Measurements from ENCODE around the gene VPS13D. TPM values are rescaled to one million over a fixed set of nuclear protein-coding genes. Genes with fewer than 3 reads are reported as not detected.

The VPS13D gene
- total RNA-seq, 1 donor, result 37.5 TPM

DNA sequence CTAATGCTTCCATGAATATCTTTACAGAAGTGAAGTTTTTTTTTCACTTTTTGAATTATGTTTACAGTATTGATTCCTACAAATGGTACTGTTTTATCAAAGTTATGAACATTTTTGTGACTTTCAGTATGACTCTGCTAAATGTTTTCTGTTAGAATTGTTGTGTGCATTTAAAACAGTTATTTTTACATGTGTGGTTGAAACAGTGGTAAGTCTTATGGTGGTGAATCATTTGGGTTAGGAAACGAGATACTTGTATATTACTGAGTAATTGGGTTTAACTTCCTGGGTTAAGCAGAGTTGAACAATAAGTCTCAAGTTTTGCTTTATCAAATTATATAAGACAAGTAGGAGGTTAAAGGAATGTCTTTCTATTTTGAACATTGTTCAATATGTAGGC is 66.8 kb downstream of the VPS13D start:
- peak; percentile 75 for DNase-seq (ENCODE audit: low read depth)

DNA sequence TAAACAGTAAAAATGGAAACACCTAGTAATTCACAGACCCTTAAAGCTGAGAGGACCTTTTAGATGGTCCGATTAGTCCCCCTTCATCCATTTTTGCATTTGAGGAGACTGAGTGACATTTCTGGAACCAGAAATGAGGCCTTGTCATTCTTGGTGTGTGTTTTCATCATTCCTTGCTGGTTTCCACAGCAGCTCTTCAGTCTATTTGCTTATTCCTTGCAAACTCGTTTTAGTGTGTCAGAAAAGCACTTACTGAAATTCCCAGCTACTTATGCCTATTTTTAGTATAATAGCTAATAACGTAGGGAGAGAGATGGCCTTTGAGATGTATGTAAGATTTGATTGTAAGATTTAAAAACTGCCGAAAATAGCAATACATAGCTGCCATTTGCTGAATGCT is 70.9 kb downstream of the VPS13D start:
- no peak for DNase-seq (ENCODE audit: low read depth)
- TF ChIP-seq, protein P1, sequence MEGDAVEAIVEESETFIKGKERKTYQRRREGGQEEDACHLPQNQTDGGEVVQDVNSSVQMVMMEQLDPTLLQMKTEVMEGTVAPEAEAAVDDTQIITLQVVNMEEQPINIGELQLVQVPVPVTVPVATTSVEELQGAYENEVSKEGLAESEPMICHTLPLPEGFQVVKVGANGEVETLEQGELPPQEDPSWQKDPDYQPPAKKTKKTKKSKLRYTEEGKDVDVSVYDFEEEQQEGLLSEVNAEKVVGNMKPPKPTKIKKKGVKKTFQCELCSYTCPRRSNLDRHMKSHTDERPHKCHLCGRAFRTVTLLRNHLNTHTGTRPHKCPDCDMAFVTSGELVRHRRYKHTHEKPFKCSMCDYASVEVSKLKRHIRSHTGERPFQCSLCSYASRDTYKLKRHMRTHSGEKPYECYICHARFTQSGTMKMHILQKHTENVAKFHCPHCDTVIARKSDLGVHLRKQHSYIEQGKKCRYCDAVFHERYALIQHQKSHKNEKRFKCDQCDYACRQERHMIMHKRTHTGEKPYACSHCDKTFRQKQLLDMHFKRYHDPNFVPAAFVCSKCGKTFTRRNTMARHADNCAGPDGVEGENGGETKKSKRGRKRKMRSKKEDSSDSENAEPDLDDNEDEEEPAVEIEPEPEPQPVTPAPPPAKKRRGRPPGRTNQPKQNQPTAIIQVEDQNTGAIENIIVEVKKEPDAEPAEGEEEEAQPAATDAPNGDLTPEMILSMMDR (IDR thresholded peaks at IDR 0.05; ENCODE audit: insufficient read depth, low read length), result no peak
- no peak overlapping the region for H3K4me3 ChIP-seq (ENCODE audit: low read depth, low read length)

More for the DNA sequence above, 66.8 kb downstream of the VPS13D start:
- H3K4me3 ChIP-seq (ENCODE audit: low read depth, low read length), result no peak overlapping the region
- TF ChIP-seq, protein P1 (IDR thresholded peaks at IDR 0.05; ENCODE audit: insufficient read depth, low read length), result no peak

- TF ChIP-seq, protein P1 (IDR thresholded peaks at IDR 0.05; ENCODE audit: insufficient read depth, low read length), result no peak
- no peak for DNase-seq (ENCODE audit: low read depth)
Observed at GRCh38 chr1:12301518-12302237, 71.8 kb downstream of the VPS13D start.

GRCh38 chr1:12302798-12303447 is 73.1 kb downstream of the VPS13D start:
- TF ChIP-seq, protein P1 (IDR thresholded peaks at IDR 0.05; ENCODE audit: insufficient read depth, low read length), result no peak
- H3K4me3 ChIP-seq (ENCODE audit: low read depth, low read length), result no peak overlapping the region
- no peak for DNase-seq (ENCODE audit: low read depth)

More at GRCh38 chr1:12301518-12302237, 71.8 kb downstream of the VPS13D start:
- H3K4me3 ChIP-seq (ENCODE audit: low read depth, low read length), result no peak overlapping the region

- no peak overlapping the region for H3K4me3 ChIP-seq (ENCODE audit: low read depth, low read length)
- DNase-seq (ENCODE audit: low read depth), result no peak
- TF ChIP-seq, protein P1 (IDR thresholded peaks at IDR 0.05; ENCODE audit: insufficient read depth, low read length), result no peak
Observed at GRCh38 chr1:12305377-12305776, 75.5 kb downstream of the VPS13D start.

- peak; percentile 71 for DNase-seq (ENCODE audit: low read depth)
- TF ChIP-seq, protein P1 (IDR thresholded peaks at IDR 0.05; ENCODE audit: insufficient read depth, low read length), result no peak
- no peak overlapping the region for H3K4me3 ChIP-seq (ENCODE audit: low read depth, low read length)
Observed at GRCh38 chr1:12309783-12310742, 80.2 kb downstream of the VPS13D start.
